Retinal pigment epithelial cell (primary cell): Measurements from ENCODE around the gene MYRFL.
"Not testable (repeated sequence)": the region's sequence is repeated elsewhere in the genome, so short reads cannot be mapped to it uniquely, and the experiment has no call there.

Source experiments
- DNase-seq: peaks from one replicate; pipeline ENCODE4 v3.0.0-alpha.2; 2010; ENCODE audit warnings: low read depth
- H3K4me3 ChIP-seq: 2 replicates; pipeline ENCODE4 v1.5.1; 2011; ENCODE audit warnings: mild to moderate bottlenecking, low read length, control low read depth, moderate library complexity
- TF ChIP-seq, protein P1 (sequence below): conservative IDR thresholded peaks from 2 replicates; pipeline ENCODE4 v1.5.1; 2011; ENCODE audit warnings: low read depth, low read length, control low read depth, inconsistent platforms

Gene MYRFL

DNA sequence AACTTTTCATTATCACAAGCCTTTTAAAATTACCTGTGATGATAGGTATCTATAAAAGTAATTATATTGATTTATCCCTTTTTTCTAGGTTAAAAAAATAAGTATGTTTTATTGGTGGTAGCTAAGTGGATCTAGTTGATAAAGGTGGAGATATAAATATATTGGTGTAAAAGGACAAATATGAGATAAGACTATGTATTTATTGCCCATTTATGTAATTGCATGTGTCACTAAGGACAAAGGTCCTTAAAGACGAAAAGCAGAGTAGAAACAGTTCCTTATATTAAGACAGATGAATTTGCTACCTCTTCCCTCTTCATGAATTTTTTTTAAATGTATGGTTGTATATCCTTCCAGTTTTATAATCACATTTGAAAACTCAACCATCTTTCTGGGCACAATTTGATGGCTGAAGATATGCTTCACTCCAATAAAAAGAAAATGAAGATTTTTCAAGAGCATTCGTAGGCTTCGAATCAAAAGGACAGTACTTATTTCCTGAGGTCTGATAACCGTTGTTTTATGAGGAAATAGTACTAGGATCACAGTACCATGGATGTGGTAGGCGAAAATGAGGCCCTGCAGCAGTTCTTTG lies at the start of gene MYRFL:
MYRFL (plus strand) TSS at position 262 of the 595 bp plus-strand sequence; CDS start at position 553, 291 bp downstream.
- H3K4me3 ChIP-seq: no peak within 1 kb of the TSS
- TF ChIP-seq, protein P1, sequence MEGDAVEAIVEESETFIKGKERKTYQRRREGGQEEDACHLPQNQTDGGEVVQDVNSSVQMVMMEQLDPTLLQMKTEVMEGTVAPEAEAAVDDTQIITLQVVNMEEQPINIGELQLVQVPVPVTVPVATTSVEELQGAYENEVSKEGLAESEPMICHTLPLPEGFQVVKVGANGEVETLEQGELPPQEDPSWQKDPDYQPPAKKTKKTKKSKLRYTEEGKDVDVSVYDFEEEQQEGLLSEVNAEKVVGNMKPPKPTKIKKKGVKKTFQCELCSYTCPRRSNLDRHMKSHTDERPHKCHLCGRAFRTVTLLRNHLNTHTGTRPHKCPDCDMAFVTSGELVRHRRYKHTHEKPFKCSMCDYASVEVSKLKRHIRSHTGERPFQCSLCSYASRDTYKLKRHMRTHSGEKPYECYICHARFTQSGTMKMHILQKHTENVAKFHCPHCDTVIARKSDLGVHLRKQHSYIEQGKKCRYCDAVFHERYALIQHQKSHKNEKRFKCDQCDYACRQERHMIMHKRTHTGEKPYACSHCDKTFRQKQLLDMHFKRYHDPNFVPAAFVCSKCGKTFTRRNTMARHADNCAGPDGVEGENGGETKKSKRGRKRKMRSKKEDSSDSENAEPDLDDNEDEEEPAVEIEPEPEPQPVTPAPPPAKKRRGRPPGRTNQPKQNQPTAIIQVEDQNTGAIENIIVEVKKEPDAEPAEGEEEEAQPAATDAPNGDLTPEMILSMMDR: no peak
- DNase-seq: no peak

DNA sequence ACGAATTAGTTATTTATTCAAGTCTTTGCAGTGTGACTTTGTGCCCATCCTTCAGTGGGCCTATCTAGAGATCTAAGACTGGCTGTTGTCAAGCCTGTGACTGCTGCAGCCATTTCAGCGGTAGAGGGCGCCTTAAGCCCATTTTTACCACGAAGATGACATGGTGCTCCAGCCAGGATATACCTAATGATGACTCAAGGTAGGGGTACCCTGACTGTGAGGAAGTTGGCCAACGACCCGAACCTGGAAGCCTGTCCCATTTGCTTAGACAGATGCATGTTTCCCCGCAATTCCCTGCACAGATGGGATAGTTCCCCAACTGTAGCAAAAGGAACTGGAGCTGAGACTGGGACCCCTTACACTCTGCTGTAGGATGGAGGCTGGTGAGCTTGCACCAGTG lies 45.1 kb upstream of the MYRFL start:
- H3K4me3 ChIP-seq: no peak overlapping the region
- no peak for DNase-seq
- TF ChIP-seq, protein P1: peak; percentile 52

DNA sequence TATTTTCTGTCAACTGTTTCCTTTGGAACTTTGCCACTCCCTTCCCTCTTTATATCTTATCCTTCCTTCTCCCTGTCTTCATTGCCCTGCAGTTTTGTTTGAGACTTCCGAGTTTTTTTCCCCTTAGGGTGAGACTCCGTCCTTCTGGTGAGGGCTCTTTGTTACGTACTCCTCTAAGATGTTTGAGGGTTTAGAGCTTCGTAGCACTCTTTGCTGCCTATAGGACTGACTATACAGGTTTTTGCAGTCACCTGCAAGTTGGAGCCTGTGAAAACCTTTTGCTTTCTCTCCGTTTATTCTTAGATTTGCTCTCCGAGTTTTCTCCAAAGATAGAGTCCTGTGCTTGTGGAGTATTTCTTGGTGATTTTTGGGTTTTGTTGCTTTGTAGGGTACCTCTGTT lies 41.7 kb upstream of the MYRFL start:
- H3K4me3 ChIP-seq: no peak overlapping the region
- no peak for DNase-seq
- TF ChIP-seq, protein P1: no peak

DNA sequence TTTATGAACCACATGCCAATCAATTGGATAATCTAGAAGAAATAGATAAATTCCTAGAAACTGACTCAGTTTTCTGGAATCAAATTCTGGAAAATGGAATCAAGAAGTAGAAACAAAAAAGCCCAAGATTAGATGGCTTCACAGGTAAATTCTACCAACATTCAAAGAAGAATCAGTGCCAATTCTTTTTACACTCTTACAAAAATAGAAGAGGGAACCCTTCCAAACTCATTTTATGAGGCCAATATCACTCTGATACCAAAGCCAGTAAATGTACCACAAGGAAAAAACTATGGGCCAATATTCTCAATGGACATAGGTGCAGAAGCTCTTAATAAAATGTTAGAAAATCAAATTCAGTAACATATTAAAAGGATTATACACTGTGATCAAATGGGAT lies 35.7 kb upstream of the MYRFL start:
- TF ChIP-seq, protein P1: no peak
- H3K4me3 ChIP-seq: no peak overlapping the region
- DNase-seq: no peak

DNA sequence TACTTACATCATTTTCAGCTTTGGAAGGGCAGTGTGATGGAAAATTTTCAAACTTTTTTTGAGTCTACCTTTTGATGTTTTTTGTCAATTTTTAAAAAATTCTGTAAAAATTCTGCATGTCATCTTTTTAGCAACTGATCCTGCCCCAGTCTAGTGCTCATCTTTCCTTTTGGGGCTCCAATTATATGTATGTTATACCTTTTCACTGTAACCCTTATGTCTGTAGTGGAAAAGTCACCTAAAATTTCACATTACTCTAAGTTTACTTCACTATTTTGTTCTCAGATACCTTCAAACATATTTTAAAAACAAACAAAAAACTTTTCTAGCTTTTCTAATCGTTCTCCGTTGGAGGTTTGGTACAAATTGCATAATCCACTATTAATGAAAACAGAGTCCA lies 32.5 kb upstream of the MYRFL start:
- no peak for DNase-seq
- H3K4me3 ChIP-seq: no peak overlapping the region
- TF ChIP-seq, protein P1: no peak

DNA sequence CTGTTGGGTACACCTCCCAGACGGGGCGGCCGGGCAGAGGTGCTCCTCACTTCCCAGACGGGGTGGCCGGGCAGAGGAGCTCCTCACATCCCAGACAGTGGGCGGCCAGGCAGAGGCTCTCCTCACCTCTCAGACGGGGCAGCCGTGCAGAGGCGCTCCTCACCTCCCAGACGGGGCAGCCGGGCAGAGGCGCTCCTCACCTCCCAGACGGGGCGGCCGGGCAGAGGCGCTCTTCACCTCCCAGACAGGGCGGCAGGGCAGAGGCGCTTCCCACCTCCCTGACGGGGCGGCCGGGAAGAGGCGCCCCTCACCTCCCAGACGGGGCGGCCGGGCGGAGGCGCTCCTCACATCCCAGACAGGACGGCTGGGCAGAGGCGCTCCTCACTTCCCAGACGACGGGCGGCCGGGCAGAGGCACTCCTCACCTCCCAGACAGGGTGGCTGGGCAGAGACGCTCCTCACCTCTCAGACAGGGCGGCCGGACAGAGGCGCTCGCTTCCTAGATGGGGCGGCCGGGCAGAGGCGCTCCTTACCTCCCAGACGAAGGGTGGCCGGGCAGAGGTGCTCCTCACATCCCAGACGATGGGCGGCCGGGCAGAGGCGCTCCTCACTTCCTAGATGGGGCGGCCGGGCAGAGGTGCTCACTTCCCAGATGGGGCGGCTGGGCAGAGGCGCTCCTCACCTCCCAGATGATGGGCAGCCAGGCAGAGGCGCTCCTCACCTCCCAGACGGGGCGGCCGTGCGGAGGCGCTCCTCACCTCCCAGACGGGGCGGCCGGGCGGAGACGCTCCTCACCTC lies 17.7 kb upstream of the MYRFL start:
- not testable (repeated sequence) for H3K4me3 ChIP-seq, DNase-seq

DNA sequence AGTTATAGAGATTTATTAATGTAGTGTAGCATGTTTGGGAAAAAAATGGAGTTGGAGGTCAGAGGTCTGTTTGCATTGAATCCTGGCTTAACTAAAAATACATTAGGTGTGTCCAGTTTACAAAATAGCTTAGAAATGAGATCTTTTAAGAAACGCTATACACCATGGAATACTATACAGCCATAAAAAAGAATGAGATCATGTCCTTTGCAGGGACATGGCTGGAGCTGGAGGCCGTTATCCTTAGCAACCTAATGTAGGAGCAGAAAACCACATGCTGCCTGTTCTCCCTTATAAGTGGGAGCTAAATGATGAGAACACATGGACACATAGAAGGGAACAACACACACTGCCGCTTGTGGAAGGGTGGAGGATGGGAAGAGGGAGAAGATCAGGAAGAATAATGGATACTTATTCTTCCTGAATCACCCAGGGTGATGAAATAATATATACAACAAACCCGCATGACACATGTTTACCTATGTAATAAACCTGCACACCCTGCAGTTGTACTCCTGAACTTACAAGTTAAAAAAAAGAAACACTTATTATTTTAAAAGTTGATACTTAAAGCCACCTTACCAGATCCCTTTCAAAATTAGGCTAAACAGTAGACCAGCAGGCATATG lies 14.0 kb upstream of the MYRFL start:
- no peak overlapping the region for H3K4me3 ChIP-seq
- no peak for DNase-seq
- TF ChIP-seq, protein P1: no peak
